Left ventricle myocardium superior (tissue), 1 donor: ENCODE measurements around the gene SPATA7. TPM values are rescaled to one million over a fixed set of nuclear protein-coding genes. Genes with fewer than 3 reads are reported as not detected.

Source experiments
- ATAC-seq: fragments of 200-7000 bp; cut with Tn5 transposase; one replicate; pipeline ENCODE4 v1.9.1; 2020; ENCODE audit warnings: mild to moderate bottlenecking, moderate library complexity
- DNase-seq: peaks from one replicate; pipeline ENCODE4 v3.0.0-alpha.2; 2020
- intact Hi-C: fragments of 100-400 bp; cut with micrococcal nuclease; formaldehyde crosslinking; loops from one replicate; pipeline ENCODE4 v1.11.0; 2022
- total RNA-seq: library from RNA; stranded (reverse); fragmentation: NEBNext Ultra II Directional; extraction: Animal tissue kit (Norgen Biotek cat#: 25700); gene quantifications from one replicate; pipeline ENCODE4 v1.2.1, GENCODE V29; 2021
- donor health status: DM: no; HTN: yes; CAD: no; lungs with severe emphysema.

Gene SPATA7
- total RNA-seq, 1 donor from 2014 or later, result 10.3 TPM

GRCh38 chr14:88477513-88478250 lies 92.2 kb downstream of the SPATA7 start:
- intact Hi-C loops, result no loop called here
- peak; percentile 81 for ATAC-seq
- DNase-seq, result no peak

GRCh38 chr14:88478931-88479330 lies 93.5 kb downstream of the SPATA7 start:
- intact Hi-C loops, result no loop called here

GRCh38 chr14:88479574-88479987 lies 94.1 kb downstream of the SPATA7 start:
- DNase-seq (no peak), ATAC-seq (no peak)
- intact Hi-C loops, result no loop called here

More at GRCh38 chr14:88478931-88479330, 93.5 kb downstream of the SPATA7 start:
- ATAC-seq (no peak), DNase-seq (no peak)

- no peak for ATAC-seq
- DNase-seq, result no peak
- intact Hi-C loops, result no loop called here
Observed at GRCh38 chr14:88481059-88481458, 95.6 kb downstream of the SPATA7 start.

GRCh38 chr14:88481794-88482193 lies 96.3 kb downstream of the SPATA7 start:
- peak; percentile 81 for ATAC-seq
- intact Hi-C loops, result no loop called here
- no peak for DNase-seq

GRCh38 chr14:88482524-88482923 lies 97.1 kb downstream of the SPATA7 start:
- no peak for DNase-seq
- intact Hi-C loops, result no loop called here
- ATAC-seq, result no peak

Other genes starting within 250 kb of the SPATA7 start
- not detected for gene KCNK10, start 62.4 kb upstream of the SPATA7 start, total RNA-seq
- gene PTPN21, start 169.3 kb downstream of the SPATA7 start, total RNA-seq, result 37.8 TPM
- 49.4 TPM for gene ZC3H14, start 177.4 kb downstream of the SPATA7 start, total RNA-seq